ENCODE data around the gene LAMA2. TPM values are rescaled to one million over a fixed set of nuclear protein-coding genes. Genes with fewer than 3 reads are reported as not detected.

The LAMA2 gene
- polyA plus RNA-seq, 1 donor from 2014 or later = 0.05 TPM

DNA sequence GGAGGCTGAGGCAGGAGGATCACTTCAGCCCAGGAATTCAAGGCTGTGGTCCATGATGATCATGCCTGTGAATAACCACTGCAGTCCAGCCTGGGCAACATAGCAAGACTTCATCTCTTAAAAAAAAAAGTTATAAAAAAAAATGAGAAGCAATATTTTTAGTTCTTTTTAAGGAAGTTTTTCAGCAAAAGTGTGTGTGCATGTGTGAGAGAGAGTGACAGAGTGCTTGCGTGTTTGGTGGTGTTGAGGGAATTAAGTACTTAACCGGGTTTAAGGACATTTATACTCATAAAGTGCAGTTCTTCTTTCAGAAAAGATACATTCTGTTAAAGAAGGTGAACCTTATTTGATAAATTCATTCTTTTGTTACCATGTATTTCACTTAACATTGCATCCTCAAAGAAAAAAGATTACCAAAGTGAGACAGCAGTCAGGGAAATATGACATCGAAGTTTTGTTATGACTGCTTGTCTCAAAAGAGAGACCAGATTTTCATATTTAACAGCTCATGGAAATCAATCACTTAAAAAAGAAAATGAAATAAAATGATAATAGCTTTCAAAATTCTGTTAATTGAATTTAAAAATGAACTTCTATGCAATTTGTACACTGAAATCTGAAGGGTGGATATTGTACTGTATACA lies 572.3 kb downstream of the LAMA2 start:
- H3K4me3 Mint-ChIP-seq = no peak overlapping the region
- no peaks in the 10 kb centered on the region for H3K4me1 Mint-ChIP-seq
- H3K36me3 Mint-ChIP-seq = no peaks in the 10 kb centered on the region
- no peak overlapping the region for H3K27ac Mint-ChIP-seq
- H3K9me3 Mint-ChIP-seq = peaks cover 0 to 3% (median 0%) of the 10 kb centered on the region in 3 donors
- peaks cover 7% of the 10 kb centered on the region for H3K27me3 Mint-ChIP-seq

DNA sequence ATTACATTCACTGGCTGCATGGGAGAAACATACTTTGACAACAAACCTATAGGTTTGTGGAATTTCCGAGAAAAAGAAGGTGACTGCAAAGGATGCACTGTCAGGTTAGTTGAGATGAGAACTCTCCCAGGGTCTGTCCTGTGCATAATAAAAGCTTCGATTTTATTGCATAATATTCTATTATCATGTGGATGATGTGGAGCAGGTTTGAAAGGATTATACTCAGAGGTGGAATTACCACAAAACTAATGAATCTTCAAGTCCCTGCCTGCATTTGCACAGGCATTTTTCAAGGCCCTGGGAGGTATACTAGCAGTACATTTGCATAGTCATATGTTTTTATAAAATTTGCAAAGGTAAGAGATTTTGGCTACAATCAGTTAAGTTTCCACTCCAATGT lies 577.3 kb downstream of the LAMA2 start:
- peaks cover 7% of the 10 kb centered on the region for H3K27me3 Mint-ChIP-seq
- no peaks in the 10 kb centered on the region for H3K4me1 Mint-ChIP-seq
- H3K27ac Mint-ChIP-seq = no peak overlapping the region
- no peaks in the 10 kb centered on the region for H3K9me3 Mint-ChIP-seq
- no peaks in the 10 kb centered on the region for H3K36me3 Mint-ChIP-seq
- no peak overlapping the region for H3K4me3 Mint-ChIP-seq

GRCh38 chr6:129469070-129469662 lies 586.2 kb downstream of the LAMA2 start:
- Mint-ChIP-seq H3K27ac (no peak overlapping the region), H3K27me3 (no peaks in the 10 kb centered on the region), H3K36me3 (no peaks in the 10 kb centered on the region), H3K9me3 (no peaks in the 10 kb centered on the region), H3K4me1 (no peaks in the 10 kb centered on the region), H3K4me3 (no peak overlapping the region)

- Mint-ChIP-seq H3K36me3 (no peaks in the 10 kb centered on the region), H3K27ac (no peak overlapping the region), H3K4me3 (no peak overlapping the region), H3K4me1 (no peaks in the 10 kb centered on the region), H3K9me3 (no peaks in the 10 kb centered on the region), H3K27me3 (no peaks in the 10 kb centered on the region)
These were observed 589.3 kb downstream of the LAMA2 start for GRCh38 chr6:129472239-129472638.

DNA sequence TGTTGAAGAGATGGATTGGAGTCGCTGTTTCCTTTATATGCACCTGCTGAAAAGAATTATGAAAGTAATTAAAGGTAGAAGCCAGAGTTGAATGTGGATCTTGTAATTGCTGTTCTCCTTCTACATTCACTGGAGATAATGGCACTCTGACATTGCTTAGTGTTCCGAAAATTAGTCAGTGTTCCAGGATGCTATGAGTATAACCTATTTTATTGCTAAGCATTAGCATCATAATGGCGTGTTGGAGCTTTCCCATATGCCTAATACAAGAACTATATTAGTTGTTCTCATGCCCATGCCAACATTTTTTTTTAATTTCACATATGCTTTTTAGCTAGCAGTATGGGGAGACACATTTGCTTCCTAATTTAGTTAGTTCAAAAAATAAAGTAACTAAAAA lies 590.6 kb downstream of the LAMA2 start:
- H3K4me3 Mint-ChIP-seq = no peak overlapping the region
- H3K4me1 Mint-ChIP-seq = no peaks in the 10 kb centered on the region
- H3K27ac Mint-ChIP-seq = no peak overlapping the region
- no peaks in the 10 kb centered on the region for H3K36me3 Mint-ChIP-seq
- H3K27me3 Mint-ChIP-seq = no peaks in the 10 kb centered on the region
- no peaks in the 10 kb centered on the region for H3K9me3 Mint-ChIP-seq

DNA sequence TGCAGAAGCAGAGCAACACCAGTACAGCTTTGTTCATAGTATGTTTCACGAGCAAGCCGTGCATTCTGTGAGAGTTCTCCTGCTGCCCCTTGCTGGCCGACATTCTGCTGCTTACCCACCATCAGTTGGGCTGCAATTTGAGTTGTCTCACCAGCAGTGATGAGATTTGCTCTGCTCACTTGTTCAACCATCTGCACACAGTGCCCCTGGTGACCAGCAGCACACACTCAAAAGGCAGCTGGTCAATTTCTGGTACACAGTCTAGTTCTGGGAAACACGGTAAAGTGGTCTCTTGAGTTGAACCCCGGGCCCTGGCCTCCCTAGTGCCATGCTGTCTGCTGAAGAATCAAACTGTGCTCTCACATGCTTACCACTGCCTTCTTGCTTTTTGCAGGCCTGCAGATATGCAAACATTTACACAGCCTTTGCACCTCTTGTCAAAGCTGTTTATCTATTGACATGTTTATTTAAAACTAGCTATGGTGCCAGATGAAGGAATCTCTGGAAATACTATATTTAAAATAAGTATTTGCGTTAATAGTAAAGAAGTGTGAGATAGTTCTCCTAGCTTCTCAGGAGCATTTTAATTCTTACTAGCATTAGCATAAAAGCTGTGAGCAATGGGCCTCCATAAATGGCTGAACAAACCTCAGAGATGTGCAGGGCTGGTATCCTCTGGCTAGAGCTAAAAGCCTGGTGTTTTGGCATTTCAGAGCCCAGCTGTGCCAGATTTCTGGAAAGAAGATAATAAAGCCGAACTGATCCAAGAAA lies 592.7 kb downstream of the LAMA2 start:
- Mint-ChIP-seq H3K4me3 (no peak overlapping the region), H3K36me3 (no peaks in the 10 kb centered on the region), H3K9me3 (no peaks in the 10 kb centered on the region), H3K27ac (no peak overlapping the region), H3K4me1 (no peaks in the 10 kb centered on the region), H3K27me3 (no peaks in the 10 kb centered on the region)

GRCh38 chr6:129476248-129476564 lies 593.3 kb downstream of the LAMA2 start:
- H3K9me3 Mint-ChIP-seq = no peaks in the 10 kb centered on the region
- H3K36me3 Mint-ChIP-seq = no peaks in the 10 kb centered on the region
- no peak overlapping the region for H3K4me3 Mint-ChIP-seq
- no peaks in the 10 kb centered on the region for H3K4me1 Mint-ChIP-seq
- no peak overlapping the region for H3K27ac Mint-ChIP-seq
- H3K27me3 Mint-ChIP-seq = no peaks in the 10 kb centered on the region

- H3K27me3 Mint-ChIP-seq = no peaks in the 10 kb centered on the region
- H3K9me3 Mint-ChIP-seq = no peaks in the 10 kb centered on the region
- no peak overlapping the region for H3K27ac Mint-ChIP-seq
- no peaks in the 10 kb centered on the region for H3K4me1 Mint-ChIP-seq
- peaks cover 2% of the 10 kb centered on the region for H3K36me3 Mint-ChIP-seq
- no peak overlapping the region for H3K4me3 Mint-ChIP-seq
These were observed 593.9 kb downstream of the LAMA2 start for GRCh38 chr6:129476810-129477209.

DNA sequence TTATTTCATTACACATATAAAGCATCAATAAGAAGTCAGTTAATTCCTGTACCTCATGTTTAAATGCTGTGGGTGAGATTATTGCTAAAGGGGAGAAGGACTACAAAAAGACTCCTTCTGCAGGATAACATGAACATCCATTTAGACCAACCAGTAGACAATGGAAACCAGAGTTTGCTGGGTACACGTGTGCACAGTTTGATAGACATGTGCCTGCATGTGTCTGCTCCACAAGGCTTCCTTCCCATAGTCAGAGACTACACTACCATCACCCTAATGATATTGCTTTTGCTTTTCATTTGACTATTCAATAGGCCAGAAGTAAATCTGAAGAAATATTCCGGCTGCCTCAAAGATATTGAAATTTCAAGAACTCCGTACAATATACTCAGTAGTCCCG lies 595.4 kb downstream of the LAMA2 start:
- Mint-ChIP-seq H3K36me3 (peaks cover 2% of the 10 kb centered on the region), H3K27ac (no peak overlapping the region), H3K27me3 (no peaks in the 10 kb centered on the region), H3K4me1 (no peaks in the 10 kb centered on the region), H3K9me3 (no peaks in the 10 kb centered on the region), H3K4me3 (no peak overlapping the region)

GRCh38 chr6:129481706-129482105 lies 598.8 kb downstream of the LAMA2 start:
- Mint-ChIP-seq H3K9me3 (no peaks in the 10 kb centered on the region), H3K27ac (no peak overlapping the region), H3K36me3 (peaks cover 2% of the 10 kb centered on the region), H3K4me3 (no peak overlapping the region), H3K4me1 (no peaks in the 10 kb centered on the region), H3K27me3 (no peaks in the 10 kb centered on the region)

- H3K9me3 Mint-ChIP-seq = no peaks in the 10 kb centered on the region
- H3K4me1 Mint-ChIP-seq = peaks cover 8 to 18% (median 10%) of the 10 kb centered on the region in 3 donors
- no peaks in the 10 kb centered on the region for H3K27me3 Mint-ChIP-seq
- H3K36me3 Mint-ChIP-seq = peaks cover 2% of the 10 kb centered on the region
- no peak overlapping the region for H3K4me3 Mint-ChIP-seq
- H3K27ac Mint-ChIP-seq = no peak overlapping the region
These were observed 602.8 kb downstream of the LAMA2 start for GRCh38 chr6:129485746-129486145.

DNA sequence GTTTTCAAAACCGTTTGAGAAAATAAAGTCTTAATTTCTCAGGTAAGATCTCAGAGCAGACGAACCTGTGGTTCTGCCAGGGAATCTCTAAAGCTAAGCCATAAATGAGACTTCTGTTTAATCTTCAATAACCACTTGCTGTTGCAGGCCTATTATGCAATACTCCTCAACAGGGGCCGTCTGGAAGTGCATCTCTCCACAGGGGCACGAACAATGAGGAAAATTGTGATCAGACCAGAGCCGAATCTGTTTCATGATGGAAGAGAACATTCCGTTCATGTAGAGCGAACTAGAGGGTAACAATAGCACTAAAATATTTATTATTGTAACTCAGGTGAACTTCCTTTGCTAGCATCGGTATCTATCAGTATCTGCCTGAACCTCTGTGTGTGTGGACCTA lies 603.4 kb downstream of the LAMA2 start:
- Mint-ChIP-seq H3K36me3 (peaks cover 2% of the 10 kb centered on the region), H3K27ac (no peak overlapping the region), H3K4me3 (no peak overlapping the region), H3K4me1 (peaks cover 14 to 21% (median 16%) of the 10 kb centered on the region in 3 donors), H3K9me3 (no peaks in the 10 kb centered on the region), H3K27me3 (no peaks in the 10 kb centered on the region)

DNA sequence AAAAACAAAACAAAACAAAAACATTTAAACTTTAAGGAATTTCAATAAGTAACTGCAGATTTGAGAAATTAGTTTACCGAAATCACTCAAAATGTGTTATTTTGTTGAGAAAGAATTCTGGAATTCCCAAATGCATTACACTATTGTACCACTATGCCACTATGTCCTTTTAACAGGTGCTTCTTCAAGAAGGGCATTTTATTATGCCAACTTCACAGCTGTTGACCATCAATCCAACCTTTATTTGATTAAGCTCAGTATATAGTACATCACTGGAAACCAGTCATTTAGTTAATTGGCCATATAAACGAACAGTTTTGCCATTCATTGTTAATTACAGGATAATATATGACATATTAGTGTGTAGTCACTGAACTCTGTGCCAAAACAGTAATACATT lies 605.4 kb downstream of the LAMA2 start:
- peaks cover 14 to 21% (median 17%) of the 10 kb centered on the region in 3 donors for H3K4me1 Mint-ChIP-seq
- no peaks in the 10 kb centered on the region for H3K36me3 Mint-ChIP-seq
- no peaks in the 10 kb centered on the region for H3K27me3 Mint-ChIP-seq
- H3K27ac Mint-ChIP-seq = no peak overlapping the region
- H3K4me3 Mint-ChIP-seq = no peak overlapping the region
- no peaks in the 10 kb centered on the region for H3K9me3 Mint-ChIP-seq

- no peak overlapping the region for H3K27ac Mint-ChIP-seq
- H3K9me3 Mint-ChIP-seq = no peaks in the 10 kb centered on the region
- H3K4me3 Mint-ChIP-seq = no peak overlapping the region
- H3K27me3 Mint-ChIP-seq = no peaks in the 10 kb centered on the region
- H3K36me3 Mint-ChIP-seq = no peaks in the 10 kb centered on the region
- peaks cover 14 to 21% (median 17%) of the 10 kb centered on the region in 3 donors for H3K4me1 Mint-ChIP-seq
These were observed 606.4 kb downstream of the LAMA2 start for GRCh38 chr6:129489215-129489765.

- Mint-ChIP-seq H3K9me3 (no peaks in the 10 kb centered on the region), H3K36me3 (no peaks in the 10 kb centered on the region), H3K27me3 (no peaks in the 10 kb centered on the region), H3K4me3 (peak overlapping the region; percentile 71 to 93 (median 82)), H3K4me1 (peaks cover 14 to 21% (median 17%) of the 10 kb centered on the region in 3 donors), H3K27ac (peak overlapping the region; percentile 79 to 88 (median 81))
These were observed 607.8 kb downstream of the LAMA2 start for GRCh38 chr6:129490521-129491255.
